Liver (tissue), 3 donors: ENCODE measurements around the gene TMEM217.
"Not testable (repeated sequence)": the region's sequence is repeated elsewhere in the genome, so short reads cannot be mapped to it uniquely, and the experiment has no call there.

Experiments used
- CTCF ChIP-seq: fragments of 150-350 bp; IDR thresholded peaks from 2 replicates; pipeline ENCODE4 v1.5.1; 2017; ENCODE audit warnings: improper control_type of control experiment, low read depth, low read length; ENCODE audit not compliant: missing input control
- EGR1 ChIP-seq, 2 donors: IDR thresholded peaks; 2 replicates each; pipeline ENCODE4 v1.6.1; 2016 to 2018; ENCODE audit warnings: antibody characterized with exemption in 2 of 2, low read depth in 2 of 2
- FOXA1 ChIP-seq: IDR thresholded peaks from 2 replicates; pipeline ENCODE4 v1.6.1; 2016; ENCODE audit warnings: antibody characterized with exemption
- HNF4A ChIP-seq, 2 donors: conservative IDR thresholded peaks; 2 replicates each; pipeline ENCODE4 v1.6.1; 2016; ENCODE audit warnings: antibody characterized with exemption in 2 of 2, mild to moderate bottlenecking in 2 of 2
- HNF4G ChIP-seq: IDR thresholded peaks from 2 replicates; pipeline ENCODE4 v1.6.1; 2016; ENCODE audit warnings: antibody characterized with exemption
- JUND ChIP-seq, 2 donors: IDR thresholded peaks; 2 replicates each; pipeline ENCODE4 v1.6.1; 2016; ENCODE audit warnings: antibody characterized with exemption in 2 of 2
- MAX ChIP-seq: IDR thresholded peaks from 2 replicates; pipeline ENCODE4 v1.6.1; 2016; ENCODE audit warnings: antibody characterized with exemption
- NR2F2 ChIP-seq: IDR thresholded peaks from 2 replicates; pipeline ENCODE4 v1.6.1; 2016; ENCODE audit warnings: antibody characterized with exemption
- RAD21 ChIP-seq, 2 donors: IDR thresholded peaks; 2 replicates each; pipeline ENCODE4 v1.6.1; 2016; ENCODE audit warnings: antibody characterized with exemption in 2 of 2, mild to moderate bottlenecking in 2 of 2
- REST ChIP-seq: IDR thresholded peaks from 2 replicates; pipeline ENCODE4 v1.6.1; 2016; ENCODE audit warnings: antibody characterized with exemption, mild to moderate bottlenecking
- SP1 ChIP-seq: IDR thresholded peaks from 2 replicates; pipeline ENCODE4 v1.6.1; 2018; ENCODE audit warnings: antibody characterized with exemption, mild to moderate bottlenecking
- TAF1 ChIP-seq: conservative IDR thresholded peaks from 2 replicates; pipeline ENCODE4 v1.6.1; 2016; ENCODE audit warnings: antibody characterized with exemption, mild to moderate bottlenecking
- YY1 ChIP-seq: IDR thresholded peaks from 2 replicates; pipeline ENCODE4 v1.6.1; 2016; ENCODE audit warnings: antibody characterized with exemption, mild to moderate bottlenecking
- ZBTB33 ChIP-seq: IDR thresholded peaks from 2 replicates; pipeline ENCODE4 v1.6.1; 2016; ENCODE audit warnings: antibody characterized with exemption
- donor health status: healthy.
- donor health status: healthy.

GRCh38 chr6:37185949-37186720, 71.8 kb downstream of the TMEM217 start:
- TF ChIP-seq MAX (peak; percentile 20), YY1 (peak; percentile 14)
- TF ChIP-seq HNF4A (conservative IDR thresholded peaks at IDR 0.05); CTCF; REST; RAD21 (IDR thresholded peaks at IDR 0.05); TAF1; SP1; HNF4G; JUND (IDR thresholded peaks at IDR 0.05); EGR1 (IDR thresholded peaks at IDR 0.05; ENCODE audit: low read depth in 2 of 2); NR2F2; ZBTB33; FOXA1: not testable (repeated sequence)
